ENCODE measurements around the gene RBM47. TPM values are rescaled to one million over a fixed set of nuclear protein-coding genes. Genes with fewer than 3 reads are reported as not detected.

The RBM47 gene
- polyA plus RNA-seq, 3 donors = 79.5 to 101 (median 92.8) TPM

DNA sequence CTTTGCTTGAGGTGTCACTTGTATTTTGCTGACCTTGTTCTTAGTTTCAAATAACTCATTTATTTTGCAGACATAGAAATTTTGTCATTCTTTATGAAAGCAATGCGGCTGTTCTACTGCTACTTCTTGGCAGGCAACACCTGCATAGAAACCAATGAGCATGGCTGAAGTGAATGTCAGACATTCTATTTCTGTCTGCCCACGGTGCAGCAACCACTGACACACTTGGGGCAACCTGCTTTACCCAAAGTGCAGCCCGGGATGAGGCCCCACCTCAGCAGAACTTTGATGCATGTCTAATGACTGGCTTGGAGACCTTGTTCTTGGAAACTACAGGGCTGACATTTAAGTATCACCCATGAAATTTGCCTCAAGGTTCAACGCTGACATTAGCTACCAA, 93.6 kb downstream of the RBM47 start:
- peaks cover 50 to 73% of the 10 kb centered on the region in 2 donors for H3K36me3 Mint-ChIP-seq
- Histone ChIP-seq H4K20me1 (ENCODE audit: insufficient read depth, low read length) (peaks cover 87% of the 10 kb centered on the region), H3K79me2 (ENCODE audit: insufficient read depth, low read length) (peaks cover 85% of the 10 kb centered on the region), H3K9ac (ENCODE audit: insufficient read depth, low read length, poor library complexity, severe bottlenecking) (no peak overlapping the region), H3K4me1 (ENCODE audit: control insufficient read depth in 1 of 2, insufficient read depth in 2 of 2, low read length in 2 of 2) (no peaks in the 10 kb centered on the region), H3K9me3 (replicated peaks in 1 of 2; ENCODE audit: control insufficient read depth in 1 of 2, insufficient read depth in 1 of 2, low read length in 2 of 2) (no peaks in the 10 kb centered on the region), H3K27ac (ENCODE audit: low read depth in 1 of 2, low read length in 2 of 2) (peak overlapping the region in 1 of 2 donors; percentile 54), H2AFZ (ENCODE audit: insufficient read depth, low read depth, low read length, poor library complexity, severe bottlenecking) (no peak overlapping the region), H3K36me3 (replicated peaks in 1 of 2; ENCODE audit: control insufficient read depth in 1 of 2, insufficient read depth in 2 of 2, low read length in 2 of 2) (peaks cover 43 to 83% of the 10 kb centered on the region in 2 donors), H3K4me2 (replicated peaks; ENCODE audit: extremely low read depth, low read length, poor library complexity, severe bottlenecking) (no peak overlapping the region), H3K4me3 (replicated peaks in 1 of 3; ENCODE audit: low read depth in 2 of 3, low read length in 3 of 3) (no peak overlapping the region), H3K27me3 (ENCODE audit: control insufficient read depth in 2 of 2, insufficient read depth in 2 of 2, low read length in 2 of 2) (no peaks in the 10 kb centered on the region)
- peak overlapping the region in 3 of 7 donors; percentile 46 to 68 (median 54) for H3K27ac Mint-ChIP-seq
- TF ChIP-seq, protein P1, sequence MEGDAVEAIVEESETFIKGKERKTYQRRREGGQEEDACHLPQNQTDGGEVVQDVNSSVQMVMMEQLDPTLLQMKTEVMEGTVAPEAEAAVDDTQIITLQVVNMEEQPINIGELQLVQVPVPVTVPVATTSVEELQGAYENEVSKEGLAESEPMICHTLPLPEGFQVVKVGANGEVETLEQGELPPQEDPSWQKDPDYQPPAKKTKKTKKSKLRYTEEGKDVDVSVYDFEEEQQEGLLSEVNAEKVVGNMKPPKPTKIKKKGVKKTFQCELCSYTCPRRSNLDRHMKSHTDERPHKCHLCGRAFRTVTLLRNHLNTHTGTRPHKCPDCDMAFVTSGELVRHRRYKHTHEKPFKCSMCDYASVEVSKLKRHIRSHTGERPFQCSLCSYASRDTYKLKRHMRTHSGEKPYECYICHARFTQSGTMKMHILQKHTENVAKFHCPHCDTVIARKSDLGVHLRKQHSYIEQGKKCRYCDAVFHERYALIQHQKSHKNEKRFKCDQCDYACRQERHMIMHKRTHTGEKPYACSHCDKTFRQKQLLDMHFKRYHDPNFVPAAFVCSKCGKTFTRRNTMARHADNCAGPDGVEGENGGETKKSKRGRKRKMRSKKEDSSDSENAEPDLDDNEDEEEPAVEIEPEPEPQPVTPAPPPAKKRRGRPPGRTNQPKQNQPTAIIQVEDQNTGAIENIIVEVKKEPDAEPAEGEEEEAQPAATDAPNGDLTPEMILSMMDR (IDR thresholded peaks at IDR 0.05) = no peak
- WGBS (ENCODE audit: insufficient coverage) = 96% methylated on average over 4 of the region's 4 CpGs
- intact Hi-C loops (cut with micrococcal nuclease) = no loop called here
- H3K27me3 Mint-ChIP-seq (ENCODE audit: low read depth in 3 of 3) = no peaks in the 10 kb centered on the region
- no peaks in the 10 kb centered on the region for H3K9me3 Mint-ChIP-seq
- H3K4me1 Mint-ChIP-seq = no peaks in the 10 kb centered on the region
- DNase-seq = no peak
- H3K4me3 Mint-ChIP-seq = no peak overlapping the region

DNA sequence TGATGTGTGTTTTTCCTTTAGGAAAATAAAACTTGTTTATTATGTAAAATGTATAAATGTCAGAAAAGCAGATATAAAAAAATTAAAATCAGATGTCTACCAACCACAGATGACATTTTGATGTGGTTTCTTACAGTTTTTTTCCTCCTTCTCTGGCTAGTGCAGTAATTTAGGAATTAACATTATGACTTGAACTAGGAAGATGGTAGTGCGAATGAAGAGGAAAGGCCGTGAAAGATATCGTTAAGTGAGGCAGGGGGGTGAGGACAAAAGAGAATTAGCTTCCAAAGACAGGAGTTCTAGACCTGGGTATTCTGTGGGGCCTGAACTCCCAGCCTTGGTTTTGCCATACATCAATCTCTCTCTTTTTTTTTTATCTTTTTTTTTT, 98.0 kb downstream of the RBM47 start:
- Histone ChIP-seq H3K4me2 (replicated peaks; ENCODE audit: extremely low read depth, low read length, poor library complexity, severe bottlenecking) (no peak overlapping the region), H3K9ac (ENCODE audit: insufficient read depth, low read length, poor library complexity, severe bottlenecking) (no peak overlapping the region), H3K9me3 (replicated peaks in 1 of 2; ENCODE audit: control insufficient read depth in 1 of 2, insufficient read depth in 1 of 2, low read length in 2 of 2) (no peaks in the 10 kb centered on the region), H3K27me3 (ENCODE audit: control insufficient read depth in 2 of 2, insufficient read depth in 2 of 2, low read length in 2 of 2) (no peaks in the 10 kb centered on the region), H4K20me1 (ENCODE audit: insufficient read depth, low read length) (peaks cover 89% of the 10 kb centered on the region), H3K79me2 (ENCODE audit: insufficient read depth, low read length) (peaks cover 85% of the 10 kb centered on the region), H3K4me3 (replicated peaks in 1 of 3; ENCODE audit: low read depth in 2 of 3, low read length in 3 of 3) (no peak overlapping the region), H3K36me3 (replicated peaks in 1 of 2; ENCODE audit: control insufficient read depth in 1 of 2, insufficient read depth in 2 of 2, low read length in 2 of 2) (peaks cover 23 to 67% of the 10 kb centered on the region in 2 donors), H2AFZ (ENCODE audit: insufficient read depth, low read depth, low read length, poor library complexity, severe bottlenecking) (no peak overlapping the region), H3K27ac (ENCODE audit: low read depth in 1 of 2, low read length in 2 of 2) (no peak overlapping the region), H3K4me1 (ENCODE audit: control insufficient read depth in 1 of 2, insufficient read depth in 2 of 2, low read length in 2 of 2) (no peaks in the 10 kb centered on the region)
- H3K4me1 Mint-ChIP-seq = no peaks in the 10 kb centered on the region
- WGBS (ENCODE audit: insufficient coverage) = no CpG with 5 or more reads among the region's 3 CpGs
- TF ChIP-seq, protein P1 (IDR thresholded peaks at IDR 0.05) = no peak
- intact Hi-C loops (cut with micrococcal nuclease) = no loop called here
- H3K27ac Mint-ChIP-seq = peak overlapping the region in 4 of 7 donors; percentile 6 to 75 (median 18)
- H3K4me3 Mint-ChIP-seq = no peak overlapping the region
- no peaks in the 10 kb centered on the region for H3K9me3 Mint-ChIP-seq
- no peak for DNase-seq
- peaks cover 37 to 72% of the 10 kb centered on the region in 2 donors for H3K36me3 Mint-ChIP-seq
- no peaks in the 10 kb centered on the region for H3K27me3 Mint-ChIP-seq (ENCODE audit: low read depth in 3 of 3)

Data from CD14-positive monocyte (primary cell).